Progenitor cell of endocrine pancreas (in vitro differentiated cells): ENCODE results near the gene PHF3. TPM values are rescaled to one million over a fixed set of nuclear protein-coding genes. Genes with fewer than 3 reads are reported as not detected.

Experiments
- total RNA-seq: library from RNA; stranded (reverse); gene quantifications from 2 replicates; pipeline ENCODE4 v1.2.1, GENCODE V29; 2021

PHF3 gene
- total RNA-seq, 1 donor from 2014 or later: 61.6 TPM

Other genes with a start within 250 kb of the PHF3 start
- 91.3 and 95.3 TPM in 2 replicates for gene PTP4A1, start 63.3 kb upstream of the PHF3 start, total RNA-seq